GM18867 (cell line): Measurements from ENCODE around the gene FOXL3.
A peak's percentile ranks its signal among the peaks of the same experiment; 100 is the strongest.

Experiments
- ATAC-seq: cut with Tn5 transposase; IDR thresholded peaks from one replicate; pipeline ENCODE4 v1.9.1; 2021; ENCODE audit warnings: mild to moderate bottlenecking, moderate library complexity; ENCODE audit not compliant: unreplicated experiment

FOXL3 gene

DNA sequence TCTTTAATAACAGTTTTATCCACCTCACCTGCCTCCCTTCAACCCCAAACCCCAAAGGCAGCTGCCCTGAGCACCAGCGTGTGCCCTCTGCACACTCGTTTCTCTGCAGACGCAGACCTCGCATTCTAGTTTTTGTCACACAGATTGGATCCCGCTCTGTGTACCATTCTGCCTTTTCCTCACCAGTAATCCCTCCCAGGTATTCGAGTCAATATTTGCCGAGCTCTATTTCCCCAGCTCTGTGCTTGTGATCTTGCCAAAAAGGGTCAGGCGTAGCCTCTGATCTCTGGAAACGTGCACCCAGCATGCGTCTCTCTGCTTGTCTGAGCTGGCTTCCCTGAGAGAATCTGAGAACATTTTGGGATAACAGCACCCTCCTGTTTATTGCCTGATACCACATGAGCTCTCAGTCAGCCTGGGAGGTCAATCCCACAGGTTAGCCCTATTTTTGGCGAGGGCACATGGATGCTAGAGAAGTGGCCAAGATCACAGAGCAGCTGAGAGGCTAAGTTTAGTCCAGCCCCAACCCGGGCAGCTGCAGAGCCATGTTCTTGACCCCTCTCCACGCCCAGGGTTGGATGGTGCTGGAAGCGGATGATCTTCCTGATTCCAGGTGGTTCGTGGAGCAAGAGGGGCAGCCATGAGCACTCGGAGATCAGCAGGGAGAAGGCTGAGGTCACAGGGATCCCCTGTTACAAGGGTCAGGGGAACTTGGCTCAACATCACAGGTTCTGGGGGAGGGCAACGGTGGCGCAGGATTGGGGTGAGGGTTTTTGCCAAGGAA, 29.1 kb downstream of the FOXL3 start:
- ATAC-seq: no peak

DNA sequence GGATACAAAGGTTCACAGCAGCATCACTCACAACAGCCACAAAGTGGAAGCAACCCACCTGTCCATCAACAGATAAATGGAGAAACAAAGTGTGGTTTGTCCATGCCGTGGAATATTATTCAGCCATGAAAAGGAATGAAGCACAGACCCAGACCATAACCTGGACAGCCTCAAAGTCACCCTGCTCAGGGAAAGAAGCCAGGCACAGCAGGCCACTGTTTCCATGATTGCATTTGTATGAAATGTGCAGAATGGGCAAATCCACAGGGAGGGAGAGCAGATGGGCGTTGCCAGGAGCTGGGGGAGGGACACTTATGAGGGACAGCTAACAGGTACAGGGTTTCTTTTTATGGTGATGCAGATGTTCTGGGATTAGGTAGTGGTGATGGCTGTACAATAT, 30.3 kb downstream of the FOXL3 start:
- no peak for ATAC-seq

DNA sequence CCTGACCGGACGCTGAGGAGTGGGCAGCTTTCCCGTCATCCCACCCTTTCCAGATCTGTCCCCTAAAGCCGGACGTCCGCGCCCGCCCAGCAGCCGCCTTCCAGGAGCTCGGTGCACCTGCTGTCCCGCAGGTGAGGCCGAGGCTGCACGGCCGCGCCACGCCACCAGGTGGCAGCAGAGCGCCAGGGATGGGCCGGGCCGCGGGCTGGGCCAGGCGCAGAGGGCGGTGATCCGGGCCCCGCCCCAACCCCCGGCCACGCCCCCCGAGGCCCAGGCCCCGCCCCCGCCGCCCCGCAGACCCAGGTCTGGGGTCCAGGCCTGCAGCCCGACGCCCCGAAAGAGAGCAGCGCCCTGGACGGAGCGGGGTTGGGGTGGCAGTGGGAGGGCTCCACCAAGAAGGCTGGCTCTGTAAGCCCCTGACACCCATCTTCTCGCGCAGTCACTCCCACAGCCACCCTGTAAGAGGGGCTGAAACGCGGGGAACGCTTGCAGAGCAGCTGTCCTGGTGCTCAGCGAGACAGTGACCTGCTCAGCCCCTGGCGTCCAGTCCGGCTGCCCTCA, 32.2 kb downstream of the FOXL3 start:
- ATAC-seq: peak; percentile 70

DNA sequence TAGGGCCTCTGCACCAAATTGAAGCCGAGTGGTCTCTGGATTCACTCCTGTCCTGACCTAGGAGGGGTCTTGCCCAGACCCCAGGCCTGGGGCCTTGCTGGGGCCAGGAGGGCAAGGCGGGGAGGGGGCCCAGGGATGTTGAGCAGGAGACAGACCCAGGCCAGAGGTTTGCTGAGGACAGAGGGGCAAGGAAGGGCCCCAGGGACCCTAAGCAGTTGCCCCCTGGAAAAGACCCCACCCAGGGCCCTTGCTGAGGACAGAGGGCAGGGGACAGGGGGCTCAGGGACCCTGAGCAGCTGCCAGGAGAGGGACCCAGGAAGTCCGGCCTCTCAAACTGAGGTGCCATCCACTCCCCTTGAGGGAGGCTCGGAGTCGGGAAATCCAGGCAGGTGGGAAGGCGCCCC, 32.7 kb downstream of the FOXL3 start:
- ATAC-seq: no peak

DNA sequence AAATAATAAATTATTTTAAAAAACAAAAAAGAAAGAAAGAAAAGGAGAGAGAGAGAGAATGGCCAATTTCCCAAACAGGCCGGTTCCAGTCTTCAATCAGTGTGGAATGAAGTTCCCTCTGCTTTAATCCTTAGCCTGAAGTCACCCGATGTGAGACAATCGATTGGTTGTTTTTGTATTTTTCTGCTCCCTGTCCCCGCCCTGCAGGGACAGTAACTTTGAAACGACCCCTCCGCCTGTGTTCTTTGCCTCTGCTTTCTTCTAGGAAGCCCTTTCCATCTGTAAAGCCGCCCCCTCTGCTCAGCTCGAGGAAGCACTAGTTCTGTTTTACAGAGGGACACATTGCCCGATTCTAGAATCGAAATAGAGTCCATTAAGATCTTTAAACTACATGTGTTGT, 33.4 kb downstream of the FOXL3 start:
- no peak for ATAC-seq

DNA sequence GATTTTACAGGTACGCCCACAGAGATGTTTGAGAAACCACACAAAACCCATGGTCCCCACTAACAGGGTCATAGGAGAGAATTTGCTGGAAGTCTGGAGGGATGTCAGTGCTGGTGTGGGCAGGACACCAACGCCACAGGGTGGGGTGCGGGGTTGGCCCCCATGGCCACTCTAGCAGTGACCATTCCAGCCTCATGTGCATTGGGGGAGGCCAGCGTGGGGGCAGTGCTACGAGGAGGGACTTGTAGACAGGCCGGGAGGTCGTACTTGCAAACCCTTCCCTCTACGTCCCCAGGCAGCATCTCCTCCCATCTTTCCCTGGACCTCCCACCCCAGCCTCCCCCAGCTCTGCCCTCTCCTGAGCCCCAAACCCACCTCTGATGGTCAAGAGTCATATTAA, 34.0 kb downstream of the FOXL3 start:
- no peak for ATAC-seq

DNA sequence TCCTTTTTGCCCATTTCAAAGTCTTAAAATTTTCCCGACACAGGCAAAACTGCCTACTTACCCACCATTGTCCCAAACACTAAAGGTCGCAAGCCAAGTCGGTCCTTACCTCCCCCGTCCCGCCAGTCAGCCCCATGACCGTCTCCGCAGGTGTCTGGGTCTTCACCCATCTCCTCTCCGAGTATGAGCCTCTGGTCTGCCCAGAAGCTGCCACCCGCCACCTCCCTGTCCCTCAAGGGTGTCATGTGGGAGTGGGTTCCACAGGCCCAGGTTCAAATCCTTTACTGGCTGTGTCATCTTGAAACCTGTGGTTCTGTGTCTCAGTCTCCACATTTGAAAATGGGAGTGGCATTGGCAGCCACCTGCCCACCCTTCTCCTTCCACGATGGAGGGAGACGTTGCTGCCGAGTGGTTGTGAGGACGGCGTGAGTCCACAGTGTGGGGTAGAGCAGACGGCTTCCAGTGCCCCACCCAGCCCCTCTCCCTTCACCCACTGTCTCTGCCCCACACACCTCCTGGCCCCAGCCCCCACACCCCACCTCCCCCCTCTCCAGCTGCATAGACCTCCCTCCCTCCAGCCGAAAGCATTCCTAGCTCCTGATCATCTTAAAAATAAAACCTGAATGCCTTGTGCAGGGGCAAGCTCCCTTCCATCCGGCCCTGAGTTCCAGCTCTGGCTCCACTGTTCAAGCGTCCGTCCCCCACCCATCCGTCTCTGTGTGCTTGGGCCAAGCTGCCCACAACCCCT, 35.3 kb downstream of the FOXL3 start:
- no peak for ATAC-seq

DNA sequence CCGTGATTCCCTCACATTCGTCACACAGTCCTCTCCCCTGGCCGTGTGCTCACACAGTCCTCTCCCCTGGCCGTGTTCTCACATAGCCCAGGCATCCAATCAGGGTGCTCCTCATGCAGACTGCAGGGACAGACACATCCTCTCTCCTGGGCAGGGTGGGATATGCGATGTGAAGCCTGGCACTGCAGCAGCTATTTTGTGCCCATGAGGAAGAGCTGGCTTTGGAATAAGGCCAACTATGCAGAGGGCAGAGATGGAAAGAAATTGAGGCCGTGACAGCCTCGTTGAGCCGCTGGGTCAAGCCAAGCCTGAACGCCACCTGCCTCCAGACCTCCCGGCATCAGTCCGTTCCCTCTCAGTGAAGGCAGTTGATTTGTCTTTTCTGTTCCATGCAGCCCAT, 35.8 kb downstream of the FOXL3 start:
- no peak for ATAC-seq

DNA sequence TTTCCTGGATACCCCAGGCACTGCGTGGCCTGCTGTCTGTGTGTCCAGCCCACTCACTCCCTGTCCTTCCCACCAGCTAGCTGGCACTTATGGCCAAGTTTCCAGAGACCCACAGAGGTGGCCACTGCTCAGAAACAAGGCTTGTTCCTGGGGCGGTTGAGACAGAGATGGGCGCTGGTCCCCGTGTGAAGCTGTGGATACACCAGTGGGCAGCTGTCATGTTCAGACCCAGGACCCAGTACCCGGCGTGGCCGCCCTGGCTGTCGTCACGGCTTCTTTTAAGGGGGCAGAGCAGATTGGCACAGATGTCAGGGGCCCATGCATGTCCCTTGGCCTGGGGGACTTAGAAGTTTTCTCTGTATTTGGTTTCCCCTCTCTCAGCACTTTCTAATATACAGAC, 36.3 kb downstream of the FOXL3 start:
- no peak for ATAC-seq

DNA sequence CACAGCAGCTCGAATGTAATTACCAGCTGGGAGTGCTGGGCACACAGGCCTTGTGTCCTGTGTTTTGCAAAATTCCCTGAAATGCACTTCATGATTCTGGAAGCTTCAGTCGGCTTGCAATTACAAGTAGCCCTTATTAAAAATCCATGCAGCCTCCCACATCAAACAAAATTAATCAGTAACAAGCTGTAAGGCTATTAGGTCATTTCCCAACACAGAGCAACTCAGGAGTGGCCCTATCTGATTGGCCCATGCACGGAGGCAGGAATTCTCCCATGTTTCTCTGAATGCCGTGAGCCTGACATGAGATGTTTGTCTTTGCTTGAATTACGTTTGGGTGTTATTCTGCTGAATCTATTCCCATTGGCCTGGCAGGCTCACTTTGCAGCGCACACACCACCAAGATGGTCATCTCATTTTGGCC, 36.9 kb downstream of the FOXL3 start:
- no peak for ATAC-seq

DNA sequence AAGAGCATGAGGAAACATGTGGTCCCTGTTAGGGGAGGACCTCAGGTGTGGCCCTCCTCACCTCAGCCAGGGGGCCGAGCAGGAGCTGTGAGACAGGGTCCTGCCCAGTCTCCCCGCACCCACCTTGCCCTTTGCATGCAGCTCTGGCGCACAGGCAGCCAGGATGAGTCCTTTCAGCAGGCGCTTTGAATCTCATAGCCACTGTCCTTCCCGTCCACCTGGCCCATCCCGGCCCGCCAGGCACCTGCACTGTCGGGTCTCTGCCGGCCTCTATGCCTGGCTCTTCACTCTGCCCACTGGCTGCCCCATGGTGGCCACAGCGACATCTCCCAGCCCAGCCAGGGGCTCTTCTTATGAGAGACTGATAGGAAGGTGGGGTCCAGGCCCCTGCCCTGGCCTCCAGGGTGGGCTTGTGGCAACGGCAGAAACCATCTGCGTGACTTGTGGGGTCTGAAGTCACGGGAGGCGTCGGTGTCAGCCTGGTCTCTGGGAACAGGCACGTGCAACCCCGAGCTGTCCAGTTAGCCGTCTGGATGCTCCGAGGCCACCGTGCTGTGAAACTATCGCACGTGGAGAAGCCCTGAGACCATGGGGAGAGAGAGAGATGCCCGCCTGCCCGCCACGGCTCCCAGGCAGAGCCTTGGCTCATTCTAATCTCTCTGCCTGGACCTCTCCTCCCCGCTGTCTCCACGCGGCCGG, 37.4 kb downstream of the FOXL3 start:
- no peak for ATAC-seq

DNA sequence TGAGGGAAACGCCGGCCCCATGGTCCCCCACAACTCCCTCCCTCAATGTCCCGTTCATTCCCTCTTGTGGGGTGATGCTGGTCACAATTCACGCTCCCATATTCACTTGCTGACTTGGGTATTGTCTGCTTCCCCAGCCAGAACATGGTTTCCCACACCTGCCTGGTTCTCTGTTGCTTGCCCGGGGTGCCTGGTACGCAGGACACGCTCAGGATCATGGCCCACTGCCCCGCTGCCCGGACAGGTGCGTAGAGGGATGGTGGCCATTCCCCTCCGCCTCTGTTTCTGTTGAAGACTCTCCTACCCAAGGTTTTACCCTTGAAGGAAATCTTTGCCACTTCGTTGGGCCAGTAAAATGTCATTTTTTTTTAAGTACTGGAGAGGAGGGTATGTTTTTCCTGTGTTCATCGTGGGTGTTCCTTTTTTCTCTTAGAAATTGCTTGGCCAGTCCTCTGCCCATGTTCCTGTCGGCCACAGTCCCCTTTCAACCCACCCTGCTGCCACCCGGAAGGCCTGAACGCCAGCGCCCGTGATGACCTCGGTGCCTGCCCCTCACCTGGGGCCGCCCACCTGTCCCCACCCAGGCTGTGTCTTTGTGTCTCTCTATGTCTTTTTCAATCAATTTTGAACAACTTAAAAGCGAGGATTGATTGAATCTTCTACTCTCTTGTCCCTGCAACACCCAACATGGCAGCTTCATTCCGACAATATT, 38.2 kb downstream of the FOXL3 start:
- ATAC-seq: no peak

DNA sequence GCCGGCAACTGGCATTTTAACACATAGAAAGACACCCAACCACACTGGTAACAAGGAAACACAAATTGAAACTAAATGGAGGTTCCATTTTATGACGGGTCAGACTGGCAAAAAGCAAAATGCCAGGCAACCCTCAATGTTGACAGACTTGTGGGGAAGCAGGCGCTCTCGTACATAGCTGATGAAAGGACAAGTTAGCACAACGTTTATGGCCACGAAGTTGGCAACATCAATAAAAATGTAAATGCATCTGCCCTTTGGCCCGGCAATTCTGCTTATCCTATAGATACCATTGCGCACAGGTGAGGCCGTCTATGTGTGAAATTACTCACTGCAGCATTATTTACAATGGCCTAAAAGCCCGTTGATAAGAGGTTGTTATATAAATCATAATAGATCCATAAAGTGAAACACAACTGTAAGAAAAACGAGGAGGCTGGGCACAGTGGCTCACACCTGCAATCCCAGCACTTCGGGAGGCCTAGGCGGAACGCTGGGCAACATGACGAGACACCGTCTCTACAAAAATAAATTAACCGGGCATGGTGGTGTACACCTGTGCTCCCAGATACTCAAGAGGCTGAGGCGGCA, 39.8 kb downstream of the FOXL3 start:
- no peak for ATAC-seq

DNA sequence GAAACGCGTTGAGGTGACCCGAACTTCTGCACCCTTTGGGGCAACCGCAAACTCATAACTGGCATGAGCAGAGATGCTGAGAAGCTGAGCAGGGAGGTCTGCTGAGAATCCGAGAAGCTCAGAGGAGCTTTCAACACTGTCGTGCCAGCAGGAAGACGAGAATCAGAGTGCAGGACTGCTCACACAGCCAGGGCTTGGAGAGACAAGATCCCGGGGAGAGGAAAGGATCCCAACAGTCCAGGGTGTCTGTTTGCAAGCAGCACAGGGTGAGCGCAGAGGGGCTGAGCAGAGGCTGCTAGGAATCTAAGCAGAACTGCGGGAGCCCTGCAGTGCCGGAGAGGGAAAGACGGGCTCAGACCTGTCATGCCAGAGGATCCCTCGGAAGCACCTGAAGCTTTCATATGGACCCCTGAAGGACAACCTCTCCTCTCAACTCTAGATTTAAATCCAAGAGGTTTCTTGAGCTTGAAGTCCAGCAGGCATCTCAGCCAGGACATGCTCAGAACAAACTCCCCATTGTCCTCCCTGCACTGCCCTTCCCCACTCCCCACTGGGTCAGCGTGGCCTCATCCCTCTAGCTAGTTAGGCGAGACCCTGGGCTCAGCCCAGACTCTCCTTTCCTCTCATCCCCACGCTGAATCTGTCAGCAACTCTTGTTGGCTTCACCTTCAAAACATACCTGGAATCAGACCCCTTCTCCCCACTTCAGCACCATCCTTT, 40.7 kb downstream of the FOXL3 start:
- ATAC-seq: no peak

DNA sequence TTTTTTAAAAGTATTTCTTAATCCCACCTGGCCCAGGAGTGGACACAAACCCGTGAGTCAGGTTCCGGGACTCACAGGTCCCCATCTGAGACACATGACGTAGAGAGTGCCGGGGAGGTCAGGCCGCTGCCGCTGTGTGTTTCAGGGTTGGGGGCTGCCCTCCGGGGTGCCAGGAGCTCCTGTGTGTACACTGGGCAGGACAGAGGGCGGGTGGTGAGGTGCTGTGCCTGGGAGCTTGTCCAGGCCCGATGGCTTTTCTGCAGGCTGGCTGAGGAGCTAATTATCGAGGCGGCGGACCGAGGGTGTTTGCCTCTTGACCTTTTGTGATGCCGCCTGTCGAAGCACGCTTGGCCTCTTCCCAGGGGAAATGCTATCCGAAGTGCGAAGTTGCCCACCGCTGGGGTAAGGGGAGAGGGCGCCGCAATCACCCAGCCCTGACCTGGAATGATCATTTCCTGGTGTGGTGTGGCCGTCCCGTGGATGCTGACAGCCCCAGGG, 42.1 kb downstream of the FOXL3 start:
- no peak for ATAC-seq

DNA sequence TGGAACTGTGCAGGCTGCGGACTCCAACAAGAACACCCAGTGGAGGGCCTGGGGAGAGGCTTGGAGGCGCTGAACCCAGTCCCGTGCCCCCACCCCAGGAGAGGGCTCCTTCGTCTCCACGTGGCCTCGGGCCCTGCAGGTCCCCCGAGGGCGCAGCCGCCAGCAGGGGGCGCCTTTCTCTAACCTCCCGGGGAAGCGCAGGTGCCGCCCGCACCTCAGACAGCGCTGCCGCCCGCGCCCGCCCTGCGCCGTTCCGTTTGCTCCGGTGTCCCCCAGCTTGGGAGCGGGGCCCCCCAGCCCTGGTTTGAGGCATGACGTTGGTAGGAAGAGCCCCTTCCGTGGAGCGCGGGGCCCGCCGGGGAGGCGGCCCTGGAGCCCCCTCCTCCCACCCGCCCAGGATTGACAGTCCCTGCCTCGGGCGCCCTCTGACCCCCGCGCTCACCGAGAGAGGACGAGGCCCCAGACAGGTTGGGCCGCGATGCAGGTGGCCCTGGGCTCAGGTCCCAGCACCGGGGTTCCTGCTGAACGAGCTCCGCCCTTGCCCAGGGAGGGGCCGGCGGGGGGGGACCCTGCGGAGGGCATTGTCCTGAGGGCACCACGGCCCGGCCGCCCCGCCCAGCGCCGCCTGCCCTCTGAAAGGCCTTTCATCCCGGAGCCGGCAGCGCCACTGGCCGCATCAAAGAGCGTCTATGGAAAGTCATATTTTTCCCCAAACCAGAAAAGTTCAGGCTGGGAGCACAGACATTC, 42.8 kb downstream of the FOXL3 start:
- no peak for ATAC-seq

DNA sequence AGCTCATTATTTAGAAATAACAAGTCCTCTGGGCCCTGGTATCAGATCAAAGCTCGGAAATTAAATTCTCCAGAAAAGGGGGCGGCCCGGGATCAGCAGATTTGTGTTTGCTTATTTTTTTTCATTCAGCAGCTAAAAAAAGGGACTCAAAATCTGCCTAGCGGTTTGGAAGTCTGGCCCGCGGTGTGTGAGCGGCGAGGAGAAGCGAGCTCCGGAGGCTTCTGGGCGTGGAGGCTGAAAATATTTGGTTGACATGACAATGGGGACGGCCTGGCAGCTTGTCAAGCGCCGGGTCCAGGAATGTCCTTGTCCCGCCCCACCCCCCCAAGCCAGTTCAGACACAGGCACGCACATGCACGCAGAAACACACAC, 43.4 kb downstream of the FOXL3 start:
- ATAC-seq: no peak

DNA sequence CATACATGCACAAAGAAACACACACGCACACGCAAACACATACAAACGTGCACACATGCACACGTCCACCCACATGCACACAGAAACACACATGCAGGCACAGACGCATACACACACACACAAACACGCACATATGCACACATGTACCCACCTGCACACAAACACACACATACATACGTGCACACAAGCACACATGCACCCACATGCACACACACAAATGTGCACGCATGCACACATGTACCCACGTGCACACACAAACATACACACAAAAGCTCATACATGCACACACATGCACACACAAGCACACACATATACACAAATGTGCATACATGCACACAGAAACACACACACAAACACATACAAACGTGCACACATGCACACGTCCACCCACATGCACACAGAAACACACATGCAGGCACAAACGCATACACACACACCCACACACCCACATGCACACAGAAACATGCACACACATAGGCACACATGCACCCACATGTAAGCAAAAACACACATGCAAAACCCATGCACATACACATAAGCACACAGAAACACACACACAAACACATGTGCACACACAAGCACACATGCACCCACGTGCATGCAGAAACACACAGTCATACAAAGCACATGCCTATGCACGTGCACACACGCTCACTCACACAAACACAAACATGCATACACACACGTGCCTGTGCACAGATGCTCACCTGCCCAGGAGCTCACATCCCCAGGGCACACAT, 44.8 kb downstream of the FOXL3 start:
- no peak for ATAC-seq
